Neuron (in vitro differentiated cells): ENCODE measurements around the gene HOXC4.

Experiments
- H2AFZ ChIP-seq: one replicate; pipeline ENCODE4 v1.6.1; 2013; ENCODE audit warnings: low read depth, mild to moderate bottlenecking, inconsistent platforms, low read length, moderate library complexity
- H3K27me3 ChIP-seq: one replicate; pipeline ENCODE4 v1.6.1; 2013; ENCODE audit warnings: low read length; ENCODE audit not compliant: insufficient read depth
- H3K36me3 ChIP-seq: one replicate; pipeline ENCODE4 v1.6.1; 2013; ENCODE audit warnings: low read length; ENCODE audit not compliant: insufficient read depth
- H3K4me1 ChIP-seq: one replicate; pipeline ENCODE4 v1.6.1; 2013; ENCODE audit warnings: low read length; ENCODE audit not compliant: insufficient read depth
- H3K4me3 ChIP-seq: 2 replicates; pipeline ENCODE4 v1.5.1; 2013; ENCODE audit warnings: mild to moderate bottlenecking, low read length, moderate library complexity
- H3K9me3 ChIP-seq: one replicate; pipeline ENCODE4 v1.6.1; 2013; ENCODE audit warnings: low read length

HOXC4 gene

GRCh38 chr12:54019091-54019811 lies 34.4 kb upstream of the HOXC4 start:
- peaks cover 10% of the 10 kb centered on the region for H3K4me1 ChIP-seq
- no peak overlapping the region for H2AFZ ChIP-seq
- no peaks in the 10 kb centered on the region for H3K9me3 ChIP-seq
- H3K36me3 ChIP-seq, result no peaks in the 10 kb centered on the region
- H3K27me3 ChIP-seq, result peaks cover 94% of the 10 kb centered on the region
- H3K4me3 ChIP-seq, result no peak overlapping the region

- Histone ChIP-seq H3K4me1 (peaks cover 10% of the 10 kb centered on the region), H3K36me3 (no peaks in the 10 kb centered on the region), H3K27me3 (peaks cover 94% of the 10 kb centered on the region), H2AFZ (no peak overlapping the region), H3K9me3 (no peaks in the 10 kb centered on the region), H3K4me3 (no peak overlapping the region)
Observed at GRCh38 chr12:54019924-54020590, 33.6 kb upstream of the HOXC4 start.

- H2AFZ ChIP-seq, result no peak overlapping the region
- H3K9me3 ChIP-seq, result no peaks in the 10 kb centered on the region
- no peak overlapping the region for H3K4me3 ChIP-seq
- H3K4me1 ChIP-seq, result peaks cover 10% of the 10 kb centered on the region
- no peaks in the 10 kb centered on the region for H3K36me3 ChIP-seq
- peaks cover 93% of the 10 kb centered on the region for H3K27me3 ChIP-seq
Observed at GRCh38 chr12:54020591-54021405, 32.8 kb upstream of the HOXC4 start.

- no peak overlapping the region for H2AFZ ChIP-seq
- peaks cover 10% of the 10 kb centered on the region for H3K4me1 ChIP-seq
- H3K27me3 ChIP-seq, result peaks cover 94% of the 10 kb centered on the region
- no peaks in the 10 kb centered on the region for H3K9me3 ChIP-seq
- H3K4me3 ChIP-seq, result no peak overlapping the region
- H3K36me3 ChIP-seq, result no peaks in the 10 kb centered on the region
Observed at GRCh38 chr12:54021432-54022013, 32.1 kb upstream of the HOXC4 start.

- Histone ChIP-seq H3K4me1 (peaks cover 5% of the 10 kb centered on the region), H3K4me3 (no peak overlapping the region), H3K27me3 (peaks cover 96% of the 10 kb centered on the region), H3K36me3 (no peaks in the 10 kb centered on the region), H2AFZ (no peak overlapping the region), H3K9me3 (no peaks in the 10 kb centered on the region)
Observed at GRCh38 chr12:54022960-54023884, 30.4 kb upstream of the HOXC4 start.

GRCh38 chr12:54024127-54024526 lies 29.5 kb upstream of the HOXC4 start:
- Histone ChIP-seq H2AFZ (no peak overlapping the region), H3K9me3 (no peaks in the 10 kb centered on the region), H3K27me3 (peaks cover 98% of the 10 kb centered on the region), H3K4me1 (no peaks in the 10 kb centered on the region), H3K4me3 (no peak overlapping the region), H3K36me3 (no peaks in the 10 kb centered on the region)

- Histone ChIP-seq H3K9me3 (no peaks in the 10 kb centered on the region), H3K4me3 (no peak overlapping the region), H3K4me1 (no peaks in the 10 kb centered on the region), H3K27me3 (peaks cover 97% of the 10 kb centered on the region), H2AFZ (no peak overlapping the region), H3K36me3 (no peaks in the 10 kb centered on the region)
Observed at GRCh38 chr12:54024581-54025305, 28.9 kb upstream of the HOXC4 start.

GRCh38 chr12:54025499-54026405 lies 27.9 kb upstream of the HOXC4 start:
- Histone ChIP-seq H3K27me3 (peaks cover 96% of the 10 kb centered on the region), H3K36me3 (no peaks in the 10 kb centered on the region), H3K4me1 (no peaks in the 10 kb centered on the region), H2AFZ (no peak overlapping the region), H3K4me3 (no peak overlapping the region), H3K9me3 (no peaks in the 10 kb centered on the region)

- no peaks in the 10 kb centered on the region for H3K36me3 ChIP-seq
- peaks cover 96% of the 10 kb centered on the region for H3K27me3 ChIP-seq
- H3K4me3 ChIP-seq, result no peak overlapping the region
- no peak overlapping the region for H2AFZ ChIP-seq
- no peaks in the 10 kb centered on the region for H3K4me1 ChIP-seq
- no peaks in the 10 kb centered on the region for H3K9me3 ChIP-seq
Observed at GRCh38 chr12:54026640-54027441, 26.8 kb upstream of the HOXC4 start.

GRCh38 chr12:54027442-54027786 lies 26.2 kb upstream of the HOXC4 start:
- Histone ChIP-seq H3K4me1 (no peaks in the 10 kb centered on the region), H3K36me3 (no peaks in the 10 kb centered on the region), H3K27me3 (peaks cover 96% of the 10 kb centered on the region), H3K4me3 (no peak overlapping the region), H3K9me3 (no peaks in the 10 kb centered on the region), H2AFZ (no peak overlapping the region)
